ENCODE data around the gene ZNF470. TPM values are rescaled to one million over a fixed set of nuclear protein-coding genes. Genes with fewer than 3 reads are reported as not detected.

Gene ZNF470
- total and polyA plus RNA-seq, 8 donors: 4.2 to 8.8 (median 8.3) TPM

DNA sequence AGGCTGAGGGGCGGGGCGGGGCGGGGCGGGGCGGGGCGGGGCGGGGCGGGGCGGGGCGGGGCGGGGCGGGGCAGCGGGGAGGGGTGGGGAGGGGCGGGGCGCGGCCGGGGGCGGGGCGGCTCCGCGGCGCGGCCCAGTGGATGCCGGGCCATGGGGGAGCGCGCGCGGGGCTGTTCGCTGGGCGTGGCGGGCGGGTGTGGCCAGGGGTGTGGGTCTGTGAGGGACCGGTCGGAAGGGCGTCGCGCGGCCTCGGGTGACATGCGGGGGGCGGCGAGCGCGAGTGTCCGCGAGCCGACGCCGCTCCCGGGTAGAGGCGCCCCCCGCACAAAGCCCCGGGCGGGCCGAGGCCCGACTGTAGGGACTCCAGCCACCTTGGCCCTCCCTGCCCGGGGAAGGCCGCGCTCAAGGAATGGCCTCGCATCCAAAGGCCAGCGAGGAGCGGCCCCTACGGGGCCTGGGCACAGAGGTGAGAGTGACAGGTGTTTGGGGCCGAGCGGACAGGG is 28.5 kb upstream of the ZNF470 start, which contains the start of gene ZFP28:
Gene ZFP28, plus strand, starts transcription at position 188 of the 503 bp plus-strand sequence. Its CDS starts 71 bp downstream, at position 259.
- Histone ChIP-seq H3K27me3 (no peaks in the 10 kb centered on the region), H3K36me3 (peaks cover 0 to 44% of the 10 kb centered on the region in 2 donors), H3K4me3 (peak within 1 kb of the TSS; percentile 59 to 75), H3K27ac (peak within 1 kb of the TSS; percentile 92 to 97), H3K9me3 (peaks cover 11 to 94% of the 10 kb centered on the region in 2 donors), H3K4me1 (peaks cover 4 to 15% of the 10 kb centered on the region in 2 donors)
- DNase-seq: peak in 3 of 4 donors; percentile 64 to 94 (median 87)
- ATAC-seq: peak; percentile 85
- intact Hi-C loops (cut with DNase I): no loop called here
- TF ChIP-seq, protein P1, sequence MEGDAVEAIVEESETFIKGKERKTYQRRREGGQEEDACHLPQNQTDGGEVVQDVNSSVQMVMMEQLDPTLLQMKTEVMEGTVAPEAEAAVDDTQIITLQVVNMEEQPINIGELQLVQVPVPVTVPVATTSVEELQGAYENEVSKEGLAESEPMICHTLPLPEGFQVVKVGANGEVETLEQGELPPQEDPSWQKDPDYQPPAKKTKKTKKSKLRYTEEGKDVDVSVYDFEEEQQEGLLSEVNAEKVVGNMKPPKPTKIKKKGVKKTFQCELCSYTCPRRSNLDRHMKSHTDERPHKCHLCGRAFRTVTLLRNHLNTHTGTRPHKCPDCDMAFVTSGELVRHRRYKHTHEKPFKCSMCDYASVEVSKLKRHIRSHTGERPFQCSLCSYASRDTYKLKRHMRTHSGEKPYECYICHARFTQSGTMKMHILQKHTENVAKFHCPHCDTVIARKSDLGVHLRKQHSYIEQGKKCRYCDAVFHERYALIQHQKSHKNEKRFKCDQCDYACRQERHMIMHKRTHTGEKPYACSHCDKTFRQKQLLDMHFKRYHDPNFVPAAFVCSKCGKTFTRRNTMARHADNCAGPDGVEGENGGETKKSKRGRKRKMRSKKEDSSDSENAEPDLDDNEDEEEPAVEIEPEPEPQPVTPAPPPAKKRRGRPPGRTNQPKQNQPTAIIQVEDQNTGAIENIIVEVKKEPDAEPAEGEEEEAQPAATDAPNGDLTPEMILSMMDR (IDR thresholded peaks at IDR 0.05): no peak

DNA sequence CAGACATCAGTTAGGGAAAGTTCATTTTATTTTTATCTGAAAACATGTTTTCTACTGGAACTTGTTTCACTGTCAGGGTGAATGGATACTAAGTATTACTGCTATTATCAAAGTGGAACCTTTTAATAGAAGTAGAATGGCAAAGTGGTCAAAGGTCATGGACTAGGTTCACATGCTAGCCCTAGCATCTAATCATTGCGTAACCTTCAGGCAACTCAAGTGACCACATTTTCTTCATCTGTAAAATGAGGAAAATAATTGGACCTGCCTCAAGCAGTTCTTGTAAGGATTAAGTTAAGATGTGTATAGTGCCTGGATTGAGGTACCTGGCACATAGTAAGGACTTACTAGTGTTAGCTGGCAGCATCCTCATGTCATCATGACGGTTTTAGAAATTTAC is 23.5 kb upstream of the ZNF470 start:
- H3K27me3 ChIP-seq: no peaks in the 10 kb centered on the region
- H3K36me3 ChIP-seq: peaks cover 0 to 89% of the 10 kb centered on the region in 2 donors
- no peak for DNase-seq
- H3K9me3 ChIP-seq: peaks cover 4 to 99% of the 10 kb centered on the region in 2 donors
- no peak overlapping the region for H3K27ac ChIP-seq
- no peak overlapping the region for H3K4me3 ChIP-seq
- intact Hi-C loops (cut with DNase I): no loop called here
- ATAC-seq: no peak
- TF ChIP-seq, protein P1 (IDR thresholded peaks at IDR 0.05): no peak
- peaks cover 4 to 10% of the 10 kb centered on the region in 2 donors for H3K4me1 ChIP-seq

DNA sequence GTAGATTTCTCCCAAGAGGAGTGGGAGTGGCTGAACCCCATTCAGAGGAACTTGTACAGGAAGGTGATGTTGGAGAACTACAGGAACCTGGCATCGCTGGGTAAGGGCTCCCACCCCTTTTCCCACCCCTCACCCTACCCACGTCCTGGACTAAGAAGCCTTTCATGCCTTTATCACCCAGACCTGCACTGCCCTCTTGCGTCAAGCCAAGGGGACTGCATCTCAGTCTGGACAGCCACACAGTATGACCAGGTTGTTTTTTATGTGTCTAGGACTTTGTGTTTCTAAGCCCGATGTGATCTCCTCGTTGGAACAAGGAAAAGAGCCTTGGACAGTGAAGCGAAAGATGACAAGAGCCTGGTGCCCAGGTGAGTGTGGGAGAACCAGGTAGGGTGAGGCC is 19.7 kb upstream of the ZNF470 start:
- H3K4me3 ChIP-seq: no peak overlapping the region
- TF ChIP-seq, protein P1 (IDR thresholded peaks at IDR 0.05): no peak
- peaks cover 4 to 100% of the 10 kb centered on the region in 2 donors for H3K9me3 ChIP-seq
- no peaks in the 10 kb centered on the region for H3K27me3 ChIP-seq
- H3K36me3 ChIP-seq: peaks cover 0 to 99% of the 10 kb centered on the region in 2 donors
- intact Hi-C loops (cut with DNase I): no loop called here
- no peak for DNase-seq
- no peak for ATAC-seq
- H3K27ac ChIP-seq: no peak overlapping the region
- H3K4me1 ChIP-seq: no peaks in the 10 kb centered on the region

DNA sequence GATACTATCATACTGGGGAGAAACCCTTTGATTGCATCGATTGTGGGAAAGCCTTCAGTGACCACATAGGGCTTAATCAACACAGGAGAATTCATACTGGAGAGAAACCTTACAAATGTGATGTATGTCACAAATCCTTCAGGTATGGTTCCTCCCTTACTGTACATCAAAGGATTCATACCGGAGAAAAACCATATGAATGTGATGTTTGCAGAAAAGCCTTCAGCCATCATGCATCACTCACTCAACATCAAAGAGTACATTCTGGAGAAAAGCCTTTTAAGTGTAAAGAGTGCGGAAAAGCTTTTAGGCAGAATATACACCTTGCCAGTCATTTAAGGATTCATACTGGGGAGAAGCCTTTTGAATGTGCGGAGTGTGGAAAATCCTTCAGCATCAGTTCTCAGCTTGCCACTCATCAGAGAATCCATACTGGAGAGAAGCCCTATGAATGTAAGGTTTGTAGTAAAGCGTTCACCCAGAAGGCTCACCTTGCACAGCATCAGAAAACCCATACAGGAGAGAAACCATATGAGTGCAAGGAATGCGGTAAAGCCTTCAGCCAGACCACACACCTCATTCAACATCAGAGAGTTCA is 12.9 kb upstream of the ZNF470 start:
- H3K4me1 ChIP-seq: no peaks in the 10 kb centered on the region
- intact Hi-C loops (cut with DNase I): no loop called here
- no peak overlapping the region for H3K4me3 ChIP-seq
- no peak overlapping the region for H3K27ac ChIP-seq
- peaks cover 15 to 100% of the 10 kb centered on the region in 2 donors for H3K9me3 ChIP-seq
- peaks cover 0 to 63% of the 10 kb centered on the region in 2 donors for H3K36me3 ChIP-seq
- no peak for ATAC-seq
- H3K27me3 ChIP-seq: no peaks in the 10 kb centered on the region
- TF ChIP-seq, protein P1 (IDR thresholded peaks at IDR 0.05): no peak
- DNase-seq: no peak

DNA sequence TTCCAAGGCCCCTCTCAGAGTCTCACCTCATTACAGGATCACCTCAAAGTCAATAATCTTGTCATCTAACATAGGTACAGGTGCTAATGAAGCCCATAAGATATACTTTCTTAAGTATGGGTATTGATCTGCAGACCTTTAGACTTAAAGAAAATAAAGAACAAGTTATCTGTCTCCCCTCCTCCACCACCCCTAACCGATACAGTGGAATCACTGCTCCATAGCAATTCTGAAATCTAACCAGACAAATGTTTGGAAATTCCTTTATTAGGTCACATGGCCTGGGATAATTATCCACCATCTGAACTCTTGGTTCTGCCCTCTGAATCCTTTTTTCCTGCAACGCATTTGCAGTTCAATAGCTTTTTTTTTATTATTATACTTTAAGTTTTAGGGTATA is 4.5 kb upstream of the ZNF470 start:
- intact Hi-C loops (cut with DNase I): no loop called here
- H3K4me1 ChIP-seq: peaks cover 0 to 7% of the 10 kb centered on the region in 2 donors
- DNase-seq: no peak
- peaks cover 3 to 90% of the 10 kb centered on the region in 2 donors for H3K9me3 ChIP-seq
- no peak overlapping the region for H3K27ac ChIP-seq
- no peaks in the 10 kb centered on the region for H3K27me3 ChIP-seq
- TF ChIP-seq, protein P1 (IDR thresholded peaks at IDR 0.05): no peak
- ATAC-seq: no peak
- no peak overlapping the region for H3K4me3 ChIP-seq
- H3K36me3 ChIP-seq: peaks cover 0 to 13% of the 10 kb centered on the region in 2 donors

Data from left lung (tissue), 10 donors.